Central memory CD8-positive, alpha-beta T cell (primary cell): ENCODE measurements around the gene NR2E1.

Source experiments
- ATAC-seq: fragments of 150-1000 bp; cut with Tn5 transposase; replicated peaks from 2 replicates; pipeline ENCODE4 v1.10.0; 2022; ENCODE audit warnings: mild to moderate bottlenecking, moderate FRiP score, moderate number of reproducible peaks; ENCODE audit not compliant: poor library complexity, severe bottlenecking; ENCODE audit errors: extremely low read depth
- DNase-seq, 2 donors: peaks; one replicate each; pipeline ENCODE4 v3.0.0; 2021; ENCODE audit warnings: low spot score in 2 of 2
- H3K27ac Mint-ChIP-seq: one replicate; pipeline ENCODE4 v1.8.0; 2022; ENCODE audit warnings: low read depth, mild to moderate bottlenecking, moderate library complexity, mixed read lengths
- H3K27me3 Mint-ChIP-seq: one replicate; pipeline ENCODE4 v1.8.0; 2022; ENCODE audit warnings: mixed read lengths
- H3K36me3 Mint-ChIP-seq: one replicate; pipeline ENCODE4 v1.8.0; 2022; ENCODE audit warnings: mild to moderate bottlenecking, moderate library complexity, mixed read lengths; ENCODE audit not compliant: insufficient read depth
- H3K4me1 Mint-ChIP-seq: one replicate; pipeline ENCODE4 v1.8.0; 2022; ENCODE audit warnings: mixed read lengths
- H3K4me3 Mint-ChIP-seq: one replicate; pipeline ENCODE4 v1.8.0; 2022; ENCODE audit warnings: mild to moderate bottlenecking, moderate library complexity, mixed read lengths
- H3K9me3 Mint-ChIP-seq: one replicate; pipeline ENCODE4 v1.8.0; 2022; ENCODE audit warnings: mixed read lengths

NR2E1 gene

GRCh38 chr6:108210556-108210955 lies 44.7 kb downstream of the NR2E1 start:
- DNase-seq (no peak), ATAC-seq (no peak)
- Mint-ChIP-seq H3K36me3 (peaks cover 18% of the 10 kb centered on the region), H3K27me3 (no peaks in the 10 kb centered on the region), H3K4me1 (no peaks in the 10 kb centered on the region), H3K27ac (no peak overlapping the region), H3K4me3 (no peak overlapping the region), H3K9me3 (no peaks in the 10 kb centered on the region)

- H3K9me3 Mint-ChIP-seq, result no peaks in the 10 kb centered on the region
- H3K27ac Mint-ChIP-seq, result no peak overlapping the region
- no peak for ATAC-seq
- no peak overlapping the region for H3K4me3 Mint-ChIP-seq
- H3K4me1 Mint-ChIP-seq, result no peaks in the 10 kb centered on the region
- DNase-seq, result no peak
- H3K36me3 Mint-ChIP-seq, result peaks cover 20% of the 10 kb centered on the region
- H3K27me3 Mint-ChIP-seq, result no peaks in the 10 kb centered on the region
Measured at GRCh38 chr6:108211671-108212070, 45.8 kb downstream of the NR2E1 start.

- peak overlapping the region; percentile 1 for H3K27ac Mint-ChIP-seq
- H3K4me1 Mint-ChIP-seq, result peaks cover 16% of the 10 kb centered on the region
- H3K27me3 Mint-ChIP-seq, result no peaks in the 10 kb centered on the region
- no peak overlapping the region for H3K4me3 Mint-ChIP-seq
- ATAC-seq, result no peak
- no peaks in the 10 kb centered on the region for H3K9me3 Mint-ChIP-seq
- peaks cover 33% of the 10 kb centered on the region for H3K36me3 Mint-ChIP-seq
- no peak for DNase-seq
Measured at GRCh38 chr6:108222064-108222463, 56.2 kb downstream of the NR2E1 start.

- Mint-ChIP-seq H3K27ac (peak overlapping the region; percentile 1), H3K4me3 (no peak overlapping the region), H3K36me3 (peaks cover 31% of the 10 kb centered on the region), H3K27me3 (no peaks in the 10 kb centered on the region), H3K9me3 (no peaks in the 10 kb centered on the region), H3K4me1 (peaks cover 17% of the 10 kb centered on the region)
- ATAC-seq, result no peak
- DNase-seq, result no peak
Measured at GRCh38 chr6:108222504-108222903, 56.7 kb downstream of the NR2E1 start.

GRCh38 chr6:108227290-108227689 lies 61.5 kb downstream of the NR2E1 start:
- H3K4me3 Mint-ChIP-seq, result no peak overlapping the region
- peaks cover 19% of the 10 kb centered on the region for H3K36me3 Mint-ChIP-seq
- no peaks in the 10 kb centered on the region for H3K9me3 Mint-ChIP-seq
- H3K27me3 Mint-ChIP-seq, result no peaks in the 10 kb centered on the region
- H3K27ac Mint-ChIP-seq, result peak overlapping the region; percentile 41
- ATAC-seq, result no peak
- H3K4me1 Mint-ChIP-seq, result peaks cover 24% of the 10 kb centered on the region
- no peak for DNase-seq

- H3K27ac Mint-ChIP-seq, result peak overlapping the region; percentile 41
- ATAC-seq (no peak), DNase-seq (no peak)
- H3K9me3 Mint-ChIP-seq, result no peaks in the 10 kb centered on the region
- H3K36me3 Mint-ChIP-seq, result peaks cover 16% of the 10 kb centered on the region
- peaks cover 26% of the 10 kb centered on the region for H3K4me1 Mint-ChIP-seq
- no peak overlapping the region for H3K4me3 Mint-ChIP-seq
- H3K27me3 Mint-ChIP-seq, result no peaks in the 10 kb centered on the region
Measured at GRCh38 chr6:108228416-108228815, 62.6 kb downstream of the NR2E1 start.

- Mint-ChIP-seq H3K4me1 (peaks cover 37% of the 10 kb centered on the region), H3K9me3 (no peaks in the 10 kb centered on the region), H3K27me3 (no peaks in the 10 kb centered on the region), H3K27ac (no peak overlapping the region), H3K4me3 (no peak overlapping the region), H3K36me3 (peaks cover 10% of the 10 kb centered on the region)
- no peak for ATAC-seq
- no peak for DNase-seq
Measured at GRCh38 chr6:108235127-108235526, 69.3 kb downstream of the NR2E1 start.

GRCh38 chr6:108236791-108237190 lies 71.0 kb downstream of the NR2E1 start:
- DNase-seq (no peak), ATAC-seq (no peak)
- Mint-ChIP-seq H3K9me3 (peaks cover under 1% of the 10 kb centered on the region), H3K36me3 (peaks cover 10% of the 10 kb centered on the region), H3K4me3 (no peak overlapping the region), H3K27me3 (no peaks in the 10 kb centered on the region), H3K27ac (no peak overlapping the region), H3K4me1 (peaks cover 39% of the 10 kb centered on the region)

- Mint-ChIP-seq H3K36me3 (peaks cover 12% of the 10 kb centered on the region), H3K4me1 (peaks cover 37% of the 10 kb centered on the region), H3K27ac (no peak overlapping the region), H3K27me3 (no peaks in the 10 kb centered on the region), H3K4me3 (no peak overlapping the region), H3K9me3 (peaks cover 7% of the 10 kb centered on the region)
- ATAC-seq, result no peak
- no peak for DNase-seq
Measured at GRCh38 chr6:108238322-108238721, 72.5 kb downstream of the NR2E1 start.
